ENCODE data around the gene DOCK2.
"Not testable (repeated sequence)": the region's sequence is repeated elsewhere in the genome, so short reads cannot be mapped to it uniquely, and the experiment has no call there.

Gene DOCK2

DNA sequence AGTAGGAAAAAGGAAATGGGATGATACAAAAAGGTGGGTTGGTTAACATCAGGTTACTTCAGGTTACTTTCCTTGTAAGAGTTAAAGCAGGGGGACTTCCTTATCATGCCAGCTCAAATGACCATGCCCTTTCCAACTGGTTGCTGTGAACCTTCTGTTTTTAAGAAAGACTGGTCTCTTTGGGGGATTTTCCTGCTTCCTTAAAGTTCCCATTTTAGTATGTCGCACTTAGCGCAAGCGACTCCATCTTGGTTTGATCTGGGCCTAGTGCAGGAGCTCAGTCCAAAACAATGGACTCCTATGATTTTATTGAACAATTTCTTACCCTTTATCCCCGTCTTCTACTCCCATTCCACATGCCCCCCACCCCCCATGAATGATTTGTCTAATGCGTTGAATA lies 173.4 kb downstream of the DOCK2 start:
- no peak for DNase-seq (ENCODE audit: extremely low read depth in 1 of 2, low read depth in 1 of 2)

DNA sequence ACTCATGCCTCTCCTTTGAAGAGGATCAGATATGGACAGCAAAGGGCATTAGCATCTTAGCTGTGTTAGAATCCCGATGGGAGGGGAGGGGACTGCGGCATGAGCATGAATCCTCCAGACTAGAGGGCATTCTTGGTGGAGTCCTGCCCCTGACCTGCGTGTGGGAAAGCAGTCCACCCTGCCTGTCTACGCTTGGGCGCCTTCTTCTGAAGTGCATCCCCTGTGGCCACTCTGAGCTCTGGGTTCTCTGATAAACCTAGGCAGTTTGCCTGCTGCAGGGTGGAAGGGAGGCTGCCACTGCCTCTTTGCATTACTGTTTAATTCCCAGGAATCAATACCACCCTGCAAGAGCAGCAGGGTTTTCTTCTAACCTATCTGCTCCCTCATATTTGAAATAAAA lies 173.9 kb downstream of the DOCK2 start:
- no peak for DNase-seq (ENCODE audit: extremely low read depth in 1 of 2, low read depth in 1 of 2)

DNA sequence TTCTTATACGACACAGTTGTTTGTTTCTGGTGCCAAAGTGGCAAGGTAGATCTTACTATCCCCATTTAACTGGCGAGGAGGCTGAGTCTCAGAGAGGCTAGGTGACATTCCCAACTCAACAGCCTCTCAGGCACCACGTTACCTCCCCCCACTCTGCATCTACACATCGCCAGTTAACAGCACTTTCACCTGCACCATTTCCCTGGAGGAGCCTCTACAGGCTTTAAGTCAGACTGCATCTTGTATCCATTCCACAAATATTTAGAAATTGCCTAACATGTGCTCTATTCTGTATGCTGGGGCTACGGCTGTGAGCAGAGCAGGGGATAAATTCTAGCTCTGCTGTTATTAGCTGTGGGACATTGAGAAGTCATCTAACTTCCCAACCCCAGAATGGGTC lies 174.6 kb downstream of the DOCK2 start:
- no peak for DNase-seq (ENCODE audit: extremely low read depth in 1 of 2, low read depth in 1 of 2)

DNA sequence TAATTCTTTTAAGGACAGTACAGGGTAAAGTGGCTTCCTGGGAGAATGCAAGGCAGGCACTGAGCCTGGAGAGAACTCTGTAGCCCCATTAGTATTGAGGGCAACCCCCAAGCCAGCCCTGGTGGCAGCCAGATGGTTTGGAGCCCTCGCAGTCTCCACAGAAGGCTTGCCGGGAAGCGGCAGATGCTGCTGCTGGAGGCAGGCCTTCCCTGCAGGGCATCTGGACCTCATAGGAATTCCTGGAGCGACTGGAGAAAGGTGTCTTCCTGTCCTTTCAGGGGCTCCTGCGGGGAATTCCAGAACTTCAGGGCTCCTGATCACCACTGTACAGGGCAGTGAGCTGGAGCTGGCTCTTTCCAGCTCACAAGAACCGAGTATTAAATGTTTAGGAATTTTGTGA lies 175.7 kb downstream of the DOCK2 start:
- no peak for DNase-seq (ENCODE audit: extremely low read depth in 1 of 2, low read depth in 1 of 2)

DNA sequence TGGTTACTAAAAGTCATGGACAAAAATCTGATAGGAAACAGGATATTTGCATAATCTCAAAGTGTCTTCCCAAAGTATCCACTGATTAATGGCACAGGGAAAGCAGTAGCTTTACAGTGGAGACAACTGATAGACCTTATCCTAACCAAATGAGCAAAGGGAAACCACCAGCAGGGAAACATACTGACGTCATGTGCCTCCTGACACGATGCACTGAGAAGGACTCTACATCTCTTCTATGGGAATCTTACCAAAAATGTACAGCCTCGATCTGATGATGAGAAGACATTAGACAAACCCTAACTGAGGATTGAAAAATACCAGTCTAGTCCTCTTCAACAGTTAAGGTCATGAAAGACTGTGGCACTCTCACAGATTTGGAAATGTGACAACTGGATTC lies 177.0 kb downstream of the DOCK2 start:
- no peak for DNase-seq (ENCODE audit: extremely low read depth in 1 of 2, low read depth in 1 of 2)

DNA sequence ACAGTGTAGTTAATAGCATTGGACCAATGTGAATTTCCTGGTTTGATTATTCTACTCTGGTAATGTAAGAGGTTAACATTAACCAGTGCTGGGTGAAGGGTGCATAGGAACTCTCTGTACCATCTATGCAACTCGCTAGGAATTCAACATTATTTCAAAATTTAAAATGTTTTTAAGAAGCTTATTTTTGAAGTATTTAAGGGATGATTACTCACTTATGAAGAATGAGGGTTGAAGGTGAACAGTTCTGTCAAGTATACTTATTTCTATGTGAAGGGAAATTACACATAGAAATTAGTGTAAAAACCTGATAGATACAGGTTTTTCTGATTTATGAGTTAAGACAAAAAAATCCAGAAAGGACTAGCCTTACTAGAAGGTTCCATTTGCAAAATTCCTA lies 177.4 kb downstream of the DOCK2 start:
- no peak for DNase-seq (ENCODE audit: extremely low read depth in 1 of 2, low read depth in 1 of 2)

DNA sequence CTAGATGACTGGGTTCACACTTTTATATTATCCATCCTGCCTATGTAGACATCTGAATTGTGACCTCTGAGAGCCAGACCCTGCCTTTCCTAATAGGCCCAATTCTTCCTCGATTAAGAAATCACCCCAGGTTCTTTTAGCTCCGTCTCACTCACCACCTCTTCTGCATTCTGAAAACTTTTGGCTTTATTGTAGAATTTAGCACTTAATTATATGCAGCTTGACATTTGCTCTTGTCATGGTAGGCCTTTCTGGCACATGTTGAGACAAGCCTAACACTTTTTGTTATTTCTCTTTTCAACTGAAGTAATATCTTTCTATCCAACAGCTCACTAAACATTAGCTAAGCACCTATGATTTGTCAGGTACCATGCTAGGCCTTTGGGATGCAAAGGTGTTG lies 180.0 kb downstream of the DOCK2 start:
- no peak for DNase-seq (ENCODE audit: extremely low read depth in 1 of 2, low read depth in 1 of 2)

DNA sequence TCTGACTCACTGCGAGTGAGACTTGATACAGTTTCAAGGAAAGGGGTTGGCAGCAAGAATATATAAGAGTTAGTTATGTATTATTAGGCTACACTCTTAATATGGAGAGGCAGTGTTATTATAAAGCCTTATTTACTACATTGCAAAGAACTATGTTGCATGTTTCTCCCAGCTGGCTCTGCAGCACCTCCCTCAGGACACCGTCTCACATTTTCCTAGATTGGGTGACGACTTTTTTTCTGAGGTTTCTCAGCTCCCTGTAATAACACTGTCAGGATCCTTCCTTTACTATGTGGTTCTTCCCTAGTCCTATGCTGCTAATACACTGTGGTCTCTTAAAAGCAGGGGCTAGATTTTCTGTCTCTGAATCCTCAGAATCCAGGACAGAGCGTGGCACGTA lies 189.5 kb downstream of the DOCK2 start:
- DNase-seq (ENCODE audit: extremely low read depth in 1 of 2, low read depth in 1 of 2) = no peak

DNA sequence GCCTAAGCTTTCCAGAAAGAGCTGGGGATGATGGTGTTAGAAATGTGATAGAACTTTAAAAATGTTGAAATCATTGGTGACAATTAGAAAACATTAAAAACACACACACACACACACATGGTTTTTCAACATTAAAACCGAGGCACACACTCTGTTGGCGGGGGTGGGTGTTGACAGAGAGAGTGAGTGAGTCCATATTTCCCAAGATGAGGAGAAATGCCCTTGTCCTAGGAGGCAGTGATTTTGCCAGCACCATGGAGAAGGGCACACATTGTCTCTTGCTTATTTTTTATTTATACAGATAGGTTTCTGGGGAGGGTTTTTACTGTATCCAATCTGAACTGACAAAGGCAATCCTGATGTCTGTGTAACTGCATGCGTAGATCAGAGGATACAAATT lies 190.7 kb downstream of the DOCK2 start:
- DNase-seq (ENCODE audit: extremely low read depth in 1 of 2, low read depth in 1 of 2) = no peak

DNA sequence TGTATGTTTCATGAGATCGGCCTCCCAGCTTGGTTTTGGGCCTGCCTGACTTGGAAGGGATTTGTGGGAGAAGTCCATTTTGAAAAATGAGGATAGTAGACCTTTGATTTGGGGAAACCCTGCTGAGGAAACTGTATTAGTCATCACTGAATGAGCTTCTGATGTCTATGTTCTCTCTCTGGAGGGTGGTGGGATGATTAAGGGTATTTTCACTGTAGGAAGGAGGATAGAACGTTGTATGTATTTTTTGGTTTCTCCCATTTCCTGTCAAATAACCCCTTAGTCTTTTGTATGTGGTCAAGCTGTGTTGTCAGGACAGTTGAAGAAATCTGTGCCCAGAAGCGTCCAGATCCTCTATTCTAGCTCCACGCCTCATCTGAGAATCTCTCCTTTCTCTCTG lies 191.3 kb downstream of the DOCK2 start:
- DNase-seq (ENCODE audit: extremely low read depth in 1 of 2, low read depth in 1 of 2) = no peak

DNA sequence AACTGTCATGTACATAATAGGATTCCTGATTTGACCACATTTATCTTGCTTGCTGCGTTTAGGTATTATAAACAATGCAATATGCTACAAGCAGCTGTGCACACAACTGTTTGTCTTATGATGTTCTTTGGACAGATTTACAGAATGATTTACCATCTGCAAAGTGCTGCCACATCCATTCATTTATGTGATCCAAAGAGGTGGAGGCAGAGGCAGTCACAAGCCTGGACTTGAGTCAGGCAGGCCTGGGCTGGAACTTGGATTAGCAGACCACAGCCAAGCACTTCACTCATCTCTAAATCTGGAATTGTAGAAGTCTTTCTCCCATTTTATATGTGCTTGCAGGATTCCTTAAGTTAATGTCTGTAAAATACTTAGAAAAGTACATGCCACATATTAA lies 194.3 kb downstream of the DOCK2 start:
- no peak for DNase-seq (ENCODE audit: extremely low read depth in 1 of 2, low read depth in 1 of 2)

DNA sequence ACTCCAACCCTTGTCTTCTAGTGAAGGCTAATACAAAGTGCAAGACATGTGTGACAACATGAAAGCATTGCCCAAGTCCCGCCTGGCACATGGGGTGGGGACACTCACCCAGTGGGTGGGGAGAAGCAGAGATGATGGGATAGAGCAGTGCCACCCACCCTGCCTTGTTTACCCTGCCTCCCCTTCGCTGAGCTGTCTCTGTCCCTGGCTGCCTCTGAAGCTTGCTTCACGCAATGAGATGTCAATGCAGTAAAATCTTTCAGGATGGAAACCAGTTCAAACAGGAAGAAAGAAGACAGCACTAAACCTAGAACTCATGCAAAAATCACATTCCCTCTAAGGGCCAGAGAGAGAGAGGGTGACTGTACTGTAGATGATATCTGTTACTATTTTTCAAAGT lies 195.2 kb downstream of the DOCK2 start:
- no peak for DNase-seq (ENCODE audit: extremely low read depth in 1 of 2, low read depth in 1 of 2)

DNA sequence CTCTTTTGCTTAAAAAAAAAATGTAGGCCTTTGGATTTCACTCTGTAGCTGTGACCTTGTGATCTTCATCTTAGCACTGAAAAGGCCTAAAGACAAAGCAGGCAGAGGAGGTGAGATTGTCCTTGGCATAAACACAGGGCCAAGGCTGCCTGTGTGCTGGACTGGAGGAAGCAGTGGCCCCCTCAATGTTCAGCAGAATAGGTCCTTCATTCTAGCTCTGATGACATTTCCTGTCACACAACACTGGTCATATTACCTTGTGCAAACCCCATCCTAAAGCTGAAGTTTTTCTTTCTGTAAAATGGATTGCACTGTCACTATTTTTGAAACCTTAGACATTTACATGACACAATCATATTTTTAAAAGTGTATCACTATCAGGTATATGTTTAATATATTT lies 195.8 kb downstream of the DOCK2 start:
- no peak for DNase-seq (ENCODE audit: extremely low read depth in 1 of 2, low read depth in 1 of 2)

DNA sequence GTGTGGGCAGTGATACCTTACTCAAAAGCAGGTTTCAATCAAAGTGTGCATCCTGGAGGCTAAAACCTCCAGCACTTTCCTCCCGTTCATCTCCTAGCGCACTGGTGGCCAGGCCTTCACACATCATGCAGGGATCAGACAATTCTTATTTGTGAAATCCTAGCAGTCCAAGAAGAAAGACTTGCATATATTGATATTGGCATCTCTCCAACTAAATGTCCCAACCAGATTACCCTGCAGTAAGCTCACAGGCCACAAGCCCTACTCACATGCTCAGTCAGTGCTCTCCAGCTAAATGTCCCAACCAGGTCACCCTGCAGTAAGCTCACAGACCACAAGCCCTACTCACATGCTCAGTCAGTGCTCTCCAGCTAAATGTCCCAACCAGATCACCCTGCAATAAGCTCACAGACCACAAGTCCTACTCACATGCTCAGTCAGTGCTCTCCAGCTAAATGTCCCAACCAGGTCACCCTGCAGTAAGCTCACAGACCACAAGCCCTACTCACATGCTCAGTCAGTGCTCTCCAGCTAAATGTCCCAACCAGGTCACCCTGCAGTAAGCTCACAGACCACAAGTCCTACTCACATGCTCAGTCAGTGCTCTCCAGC lies 196.7 kb downstream of the DOCK2 start:
- DNase-seq (ENCODE audit: extremely low read depth in 1 of 2, low read depth in 1 of 2) = not testable (repeated sequence)

DNA sequence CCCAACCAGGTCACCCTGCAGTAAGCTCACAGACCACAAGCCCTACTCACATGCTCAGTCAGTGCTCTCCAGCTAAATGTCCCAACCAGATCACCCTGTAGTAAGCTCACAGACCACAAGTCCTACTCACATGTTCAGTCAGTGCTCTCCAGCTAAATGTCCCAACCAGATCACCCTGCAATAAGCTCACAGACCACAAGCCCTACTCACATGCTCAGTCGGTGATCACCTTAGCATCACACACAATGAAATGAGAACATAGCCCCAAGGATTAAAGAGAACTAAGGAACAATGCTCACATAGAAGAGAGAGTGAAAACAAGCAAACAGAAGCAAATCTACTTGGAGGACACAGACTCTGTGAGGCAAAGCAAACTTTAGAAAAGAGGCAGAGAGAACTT lies 197.5 kb downstream of the DOCK2 start:
- not testable (repeated sequence) for DNase-seq (ENCODE audit: extremely low read depth in 1 of 2, low read depth in 1 of 2)

DNA sequence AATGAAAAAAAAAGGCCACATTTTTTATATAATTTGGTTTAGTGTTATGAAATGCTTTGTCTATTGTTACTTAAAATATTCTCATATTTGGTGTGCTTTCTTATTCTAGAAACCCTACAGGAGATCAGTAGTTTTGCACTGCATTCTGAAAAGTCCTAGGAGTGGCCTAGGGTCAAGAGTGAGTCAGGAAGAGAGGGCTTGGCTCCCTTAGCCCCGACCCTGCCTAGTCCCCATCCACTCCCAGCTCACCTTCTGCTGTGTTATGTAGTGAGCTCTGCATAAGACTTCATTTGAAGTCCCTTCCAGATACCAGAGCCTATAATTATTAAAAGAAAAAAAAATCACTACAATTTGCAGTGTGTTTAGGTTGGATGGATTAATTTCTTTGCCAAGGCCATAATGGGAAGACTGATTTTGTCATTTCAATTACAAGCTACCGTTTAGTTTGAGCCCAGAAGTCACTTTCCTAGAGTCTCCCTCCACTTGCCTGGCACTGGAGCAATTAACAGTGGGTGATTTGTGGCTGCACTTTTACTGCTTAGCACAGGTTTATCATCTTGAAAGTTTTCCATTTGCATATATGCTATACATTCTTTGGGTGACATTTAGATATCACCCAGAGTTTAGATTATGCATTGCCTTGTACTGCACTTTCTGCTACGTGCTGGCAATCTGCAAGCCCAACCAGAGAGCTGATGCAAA lies 199.9 kb downstream of the DOCK2 start:
- DNase-seq (ENCODE audit: extremely low read depth in 1 of 2, low read depth in 1 of 2) = no peak

DNA sequence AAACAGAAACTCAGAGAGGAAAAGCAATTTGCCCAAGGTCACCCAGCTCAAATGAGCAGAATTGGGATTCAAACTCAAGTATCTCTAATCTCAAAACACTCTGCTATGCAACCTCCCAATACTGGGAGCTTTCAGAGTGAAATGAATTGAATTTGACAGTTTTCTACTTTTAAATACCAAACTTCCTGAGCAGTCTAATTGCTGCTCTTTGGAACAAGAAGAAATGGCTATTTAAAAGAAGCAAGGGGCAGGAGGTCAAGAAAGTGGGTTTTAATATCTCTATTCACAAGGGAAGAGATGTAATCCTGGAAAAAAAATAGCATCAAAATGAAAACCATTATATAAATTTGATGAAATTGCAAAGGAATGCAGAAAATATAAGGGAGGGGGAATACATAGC lies 200.6 kb downstream of the DOCK2 start:
- DNase-seq (ENCODE audit: extremely low read depth in 1 of 2, low read depth in 1 of 2) = no peak

DNA sequence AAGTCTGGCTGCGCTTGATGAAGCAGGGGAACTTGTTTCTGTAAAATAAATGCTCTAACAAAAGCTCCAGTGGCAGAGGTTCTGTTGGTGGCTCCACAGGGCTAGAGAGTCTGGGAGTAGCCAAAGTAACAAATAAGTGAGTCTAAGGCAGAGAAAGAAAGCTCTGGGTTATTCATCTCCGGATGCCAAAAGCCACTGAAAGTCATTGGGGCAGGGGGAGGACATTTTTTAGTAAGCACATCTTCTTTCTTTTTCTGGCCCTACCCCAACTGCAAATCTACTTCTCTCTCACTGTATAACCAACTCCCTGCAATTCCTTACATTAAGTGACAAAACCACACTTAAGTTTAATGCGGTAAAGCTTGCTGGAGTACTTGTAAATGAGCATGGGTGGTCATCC lies 201.6 kb downstream of the DOCK2 start:
- no peak for DNase-seq (ENCODE audit: extremely low read depth in 1 of 2, low read depth in 1 of 2)

DNA sequence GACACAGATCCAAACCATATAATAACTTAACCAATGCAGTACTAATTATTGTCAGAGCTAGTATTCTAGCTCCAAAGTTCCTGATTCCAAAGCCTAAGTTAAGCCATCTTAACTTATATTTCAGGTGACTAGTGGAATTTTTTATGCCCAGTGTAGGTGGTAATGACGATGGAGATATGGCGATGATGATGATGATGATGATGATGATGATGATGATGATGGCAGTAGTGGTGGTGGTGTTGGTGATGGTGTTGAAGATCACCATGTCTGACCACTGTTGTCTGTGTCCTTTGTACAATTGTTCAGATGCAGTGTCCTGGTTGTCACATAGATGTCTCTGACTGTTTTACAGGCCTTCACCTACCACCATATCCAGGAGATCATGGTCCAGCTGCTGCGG lies 203.3 kb downstream of the DOCK2 start:
- no peak for DNase-seq (ENCODE audit: extremely low read depth in 1 of 2, low read depth in 1 of 2)

DNA sequence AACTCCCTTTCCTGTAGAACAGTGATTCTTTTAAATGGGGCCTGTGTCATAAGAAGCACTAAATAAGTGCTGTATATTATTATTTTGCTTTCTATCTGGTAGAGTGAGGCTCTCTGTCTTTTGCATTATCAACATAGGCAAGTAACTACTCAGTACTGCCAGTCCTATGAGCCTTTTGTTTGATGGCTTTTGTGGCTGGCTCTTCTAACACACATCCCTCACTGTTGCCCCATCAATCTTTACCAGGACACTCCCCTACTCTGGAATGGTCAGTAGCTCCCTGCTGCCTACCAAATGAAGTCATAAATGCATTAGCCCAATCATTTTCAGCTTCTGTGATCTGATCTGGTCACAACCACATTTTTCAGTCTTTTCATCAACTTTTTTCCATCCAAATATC lies 205.6 kb downstream of the DOCK2 start:
- DNase-seq (ENCODE audit: extremely low read depth in 1 of 2, low read depth in 1 of 2) = no peak

DNA sequence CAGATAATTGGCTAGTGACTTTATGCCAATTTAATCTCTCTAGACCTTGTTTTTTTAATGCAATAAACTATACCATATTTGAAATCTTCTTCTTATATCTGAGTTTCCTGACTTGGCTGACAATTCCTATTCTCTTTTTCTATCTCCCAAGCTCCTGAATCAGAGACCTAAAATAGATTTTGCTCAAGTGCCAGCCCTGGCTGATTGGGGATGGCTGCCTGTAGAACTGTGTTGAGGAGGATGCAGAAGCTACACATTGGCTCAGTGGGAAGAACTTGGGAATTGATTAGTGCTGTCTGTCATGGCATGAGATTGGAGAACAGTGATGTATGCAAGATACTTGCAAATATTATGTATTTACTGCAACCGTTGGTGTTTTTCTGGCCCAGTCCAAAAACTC lies 210.4 kb downstream of the DOCK2 start:
- DNase-seq (ENCODE audit: extremely low read depth in 1 of 2, low read depth in 1 of 2) = no peak

DNA sequence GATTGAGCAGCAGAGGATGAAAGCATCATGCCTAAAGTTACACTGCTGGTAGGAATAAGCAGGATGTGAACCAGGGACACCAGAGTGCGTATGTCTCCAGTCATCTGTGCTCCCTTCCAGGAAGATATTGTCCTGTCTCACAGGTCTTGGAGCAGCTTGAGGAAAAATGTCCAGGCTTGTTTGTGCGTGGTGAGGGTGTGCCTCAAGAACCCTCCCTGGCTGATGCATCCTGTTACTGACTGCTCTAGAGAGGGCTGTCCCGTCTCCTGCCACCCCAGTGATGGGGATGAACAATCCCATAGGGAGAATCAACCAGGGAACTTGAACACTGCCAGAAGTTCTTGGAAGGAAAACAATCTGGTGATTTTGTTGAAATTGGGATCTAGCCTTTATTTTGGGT lies 211.2 kb downstream of the DOCK2 start:
- no peak for DNase-seq (ENCODE audit: extremely low read depth in 1 of 2, low read depth in 1 of 2)

DNA sequence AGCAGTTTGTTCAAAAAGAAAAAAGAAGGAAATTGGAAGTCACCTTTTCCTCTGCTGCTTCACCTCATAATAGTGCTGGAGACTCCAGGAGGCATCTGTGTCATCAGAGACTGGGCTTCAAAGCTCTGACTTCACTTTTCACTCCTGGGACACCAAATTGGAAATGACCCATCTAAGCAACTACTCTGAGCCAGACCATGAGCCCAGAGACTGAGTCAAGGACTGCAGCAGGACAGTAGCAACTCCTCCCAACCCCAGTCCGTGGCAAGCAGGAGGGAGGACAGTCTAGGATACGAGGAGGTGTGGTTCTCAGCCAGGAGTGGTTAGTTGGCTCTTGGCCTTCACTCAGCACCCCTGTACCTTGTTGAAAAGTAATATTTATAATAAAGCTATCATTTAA lies 211.7 kb downstream of the DOCK2 start:
- no peak for DNase-seq (ENCODE audit: extremely low read depth in 1 of 2, low read depth in 1 of 2)
